Activated T-cell treated with anti-CD3 and anti-CD28 coated beads for 48 hours (primary cell): ENCODE results near the gene ZC3H7A.
"Not testable (repeated sequence)": the region's sequence is repeated elsewhere in the genome, so short reads cannot be mapped to it uniquely, and the experiment has no call there.

ENCODE experiments used
- DNase-seq: peaks from one replicate; pipeline ENCODE4 v3.0.0-alpha.2; 2020; ENCODE audit warnings: low read depth

The ZC3H7A gene, protein sequence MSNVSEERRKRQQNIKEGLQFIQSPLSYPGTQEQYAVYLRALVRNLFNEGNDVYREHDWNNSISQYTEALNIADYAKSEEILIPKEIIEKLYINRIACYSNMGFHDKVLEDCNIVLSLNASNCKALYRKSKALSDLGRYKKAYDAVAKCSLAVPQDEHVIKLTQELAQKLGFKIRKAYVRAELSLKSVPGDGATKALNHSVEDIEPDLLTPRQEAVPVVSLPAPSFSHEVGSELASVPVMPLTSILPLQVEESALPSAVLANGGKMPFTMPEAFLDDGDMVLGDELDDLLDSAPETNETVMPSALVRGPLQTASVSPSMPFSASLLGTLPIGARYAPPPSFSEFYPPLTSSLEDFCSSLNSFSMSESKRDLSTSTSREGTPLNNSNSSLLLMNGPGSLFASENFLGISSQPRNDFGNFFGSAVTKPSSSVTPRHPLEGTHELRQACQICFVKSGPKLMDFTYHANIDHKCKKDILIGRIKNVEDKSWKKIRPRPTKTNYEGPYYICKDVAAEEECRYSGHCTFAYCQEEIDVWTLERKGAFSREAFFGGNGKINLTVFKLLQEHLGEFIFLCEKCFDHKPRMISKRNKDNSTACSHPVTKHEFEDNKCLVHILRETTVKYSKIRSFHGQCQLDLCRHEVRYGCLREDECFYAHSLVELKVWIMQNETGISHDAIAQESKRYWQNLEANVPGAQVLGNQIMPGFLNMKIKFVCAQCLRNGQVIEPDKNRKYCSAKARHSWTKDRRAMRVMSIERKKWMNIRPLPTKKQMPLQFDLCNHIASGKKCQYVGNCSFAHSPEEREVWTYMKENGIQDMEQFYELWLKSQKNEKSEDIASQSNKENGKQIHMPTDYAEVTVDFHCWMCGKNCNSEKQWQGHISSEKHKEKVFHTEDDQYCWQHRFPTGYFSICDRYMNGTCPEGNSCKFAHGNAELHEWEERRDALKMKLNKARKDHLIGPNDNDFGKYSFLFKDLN

DNA sequence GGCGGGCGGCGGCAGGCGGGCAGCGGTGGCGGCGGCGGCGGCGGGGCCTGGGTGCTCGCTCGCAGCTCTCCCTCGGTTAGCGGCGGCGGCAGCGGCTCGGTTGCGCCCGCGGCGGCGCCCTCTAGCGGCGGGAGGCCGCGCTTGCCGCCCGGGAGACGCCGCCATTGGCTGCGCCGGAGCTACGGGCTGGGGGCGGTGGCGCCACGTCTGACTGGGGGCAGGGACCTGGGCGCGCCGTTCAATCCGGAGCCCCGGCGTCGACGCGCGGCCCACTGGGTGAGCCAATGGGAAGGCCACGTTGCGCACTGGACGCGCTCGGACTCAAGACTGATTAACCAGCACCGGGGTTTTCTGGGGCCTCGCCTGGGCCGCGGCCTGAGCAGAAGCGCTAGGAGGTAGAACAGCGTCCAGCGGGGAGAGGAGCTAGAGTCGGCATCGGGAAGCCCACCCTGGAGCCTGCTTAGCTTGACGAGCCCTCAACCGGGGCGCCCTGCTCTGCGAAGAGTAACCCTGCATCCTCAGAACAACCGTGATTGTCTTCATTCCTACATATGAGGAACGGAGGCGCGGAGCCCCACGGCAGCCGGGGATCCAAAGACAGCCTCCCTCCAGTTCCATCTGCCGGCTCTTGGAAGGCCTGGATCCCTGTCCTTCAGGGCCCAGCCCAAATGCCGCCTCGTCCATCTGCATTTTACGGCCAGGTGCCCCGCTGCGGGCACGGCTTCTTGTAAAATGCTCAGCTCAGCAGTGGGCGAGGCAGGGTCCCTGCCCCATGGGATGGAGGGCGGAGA is at the start of gene ZC3H7A:
TSS of gene ZC3H7A (minus strand) at position 93 of the 791 bp plus-strand sequence. CDS start 14,904 bp downstream, outside the sequence.
- DNase-seq = peak; percentile 95

DNA sequence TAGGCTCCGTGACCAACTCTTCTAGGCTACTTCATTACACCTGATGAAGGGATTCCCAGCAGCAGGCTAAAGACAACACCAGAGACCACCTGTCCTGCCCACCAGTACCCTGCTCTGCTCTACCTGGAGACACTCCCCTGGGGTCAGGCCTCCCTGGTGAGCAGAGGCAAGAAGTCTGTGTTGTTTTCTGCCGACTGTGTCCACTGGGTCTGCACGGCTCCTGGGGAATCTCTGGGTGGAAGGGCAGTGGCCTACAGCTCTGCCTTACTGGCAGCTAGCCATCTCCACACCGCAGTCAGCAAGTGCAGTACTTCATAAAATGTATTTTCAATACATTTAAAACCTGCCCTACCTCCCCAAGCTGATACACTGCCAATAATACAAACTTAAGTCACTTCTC is 47.4 kb upstream of the ZC3H7A start:
- DNase-seq = no peak

DNA sequence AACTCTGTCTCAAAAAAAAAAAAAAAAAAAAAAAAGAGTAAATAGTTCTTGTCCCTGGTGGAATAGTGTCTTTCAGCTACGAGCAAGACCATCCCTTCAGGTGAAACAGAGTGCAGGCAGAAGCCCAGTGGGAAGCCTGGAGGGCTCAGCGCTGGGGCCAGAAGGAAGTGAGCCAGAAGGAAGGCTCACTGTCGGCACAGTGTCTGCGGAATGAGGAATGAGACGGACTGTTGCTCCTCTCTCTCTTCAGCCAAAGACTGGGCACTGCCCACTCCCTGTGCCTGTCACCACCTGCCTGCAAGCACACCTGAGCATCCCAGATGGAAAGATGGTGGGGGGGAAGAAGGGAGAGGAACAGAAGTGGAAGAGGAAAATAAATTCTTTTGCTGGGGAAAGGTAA is 46.8 kb upstream of the ZC3H7A start:
- no peak for DNase-seq

DNA sequence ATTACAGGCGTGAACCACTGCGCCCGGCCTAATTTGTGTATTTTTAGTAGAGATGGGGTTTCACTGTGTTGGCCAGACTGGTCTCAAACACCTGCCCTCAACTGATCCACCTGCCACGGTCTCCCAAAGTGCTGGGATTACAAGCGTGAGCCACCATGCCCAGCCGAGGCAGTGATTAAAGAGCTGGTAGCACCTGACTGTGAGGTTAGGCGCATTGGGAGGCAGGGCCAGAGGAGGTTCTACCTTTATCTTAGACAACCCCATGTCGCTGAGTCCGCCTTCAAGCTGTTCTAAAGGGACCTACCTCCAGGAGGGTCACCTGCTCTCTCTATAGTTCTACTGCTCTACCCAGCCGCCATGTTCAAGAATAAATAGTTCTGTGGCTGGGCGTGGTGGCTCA is 46.1 kb upstream of the ZC3H7A start:
- no peak for DNase-seq

DNA sequence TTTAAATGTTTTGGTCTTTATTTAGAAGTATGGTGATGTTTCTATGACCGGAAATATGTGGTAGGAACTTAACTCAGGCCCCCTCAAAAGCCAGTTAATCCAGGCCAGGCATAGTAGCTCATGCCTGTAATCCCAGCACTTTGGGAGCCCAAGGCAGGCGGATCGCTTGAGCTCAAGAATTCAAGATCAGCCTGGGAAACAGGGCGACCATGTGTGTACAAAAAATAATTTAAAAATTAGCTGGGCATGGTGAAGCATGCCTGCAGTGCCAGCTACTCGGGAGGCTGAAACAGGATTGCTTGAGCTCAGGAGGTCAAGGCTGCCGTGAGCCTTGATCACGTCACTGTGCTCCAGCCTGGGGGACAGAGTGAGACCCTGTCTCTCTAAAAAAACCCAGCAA is 44.0 kb upstream of the ZC3H7A start:
- no peak for DNase-seq

DNA sequence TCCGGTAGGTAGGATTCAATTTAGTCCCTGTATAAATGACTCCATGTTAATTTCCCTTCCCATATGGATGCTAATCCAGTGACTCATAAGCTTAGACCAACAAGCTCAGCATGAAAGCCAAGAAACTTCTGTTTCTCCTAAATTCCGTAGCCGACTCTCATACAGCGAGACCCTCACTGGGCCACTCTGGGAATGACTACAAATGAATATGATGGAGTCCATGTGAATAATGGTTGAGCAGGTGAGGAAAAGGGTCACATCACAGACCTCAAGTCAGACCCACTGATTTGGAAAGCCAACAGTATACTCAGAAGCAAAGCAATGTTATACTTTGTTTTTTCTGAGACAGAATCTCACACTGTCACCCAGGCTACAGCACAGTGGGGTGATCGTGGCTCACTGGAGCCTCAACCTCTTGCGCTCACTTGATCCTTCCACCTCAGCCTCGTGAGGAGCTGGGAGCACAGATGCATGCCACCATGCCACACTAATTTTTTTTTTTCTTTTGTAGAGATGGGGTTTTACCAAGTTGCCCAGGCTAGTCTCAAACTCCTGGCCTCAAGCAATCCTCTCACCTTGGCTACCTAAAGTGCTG is 39.7 kb upstream of the ZC3H7A start:
- DNase-seq = no peak

DNA sequence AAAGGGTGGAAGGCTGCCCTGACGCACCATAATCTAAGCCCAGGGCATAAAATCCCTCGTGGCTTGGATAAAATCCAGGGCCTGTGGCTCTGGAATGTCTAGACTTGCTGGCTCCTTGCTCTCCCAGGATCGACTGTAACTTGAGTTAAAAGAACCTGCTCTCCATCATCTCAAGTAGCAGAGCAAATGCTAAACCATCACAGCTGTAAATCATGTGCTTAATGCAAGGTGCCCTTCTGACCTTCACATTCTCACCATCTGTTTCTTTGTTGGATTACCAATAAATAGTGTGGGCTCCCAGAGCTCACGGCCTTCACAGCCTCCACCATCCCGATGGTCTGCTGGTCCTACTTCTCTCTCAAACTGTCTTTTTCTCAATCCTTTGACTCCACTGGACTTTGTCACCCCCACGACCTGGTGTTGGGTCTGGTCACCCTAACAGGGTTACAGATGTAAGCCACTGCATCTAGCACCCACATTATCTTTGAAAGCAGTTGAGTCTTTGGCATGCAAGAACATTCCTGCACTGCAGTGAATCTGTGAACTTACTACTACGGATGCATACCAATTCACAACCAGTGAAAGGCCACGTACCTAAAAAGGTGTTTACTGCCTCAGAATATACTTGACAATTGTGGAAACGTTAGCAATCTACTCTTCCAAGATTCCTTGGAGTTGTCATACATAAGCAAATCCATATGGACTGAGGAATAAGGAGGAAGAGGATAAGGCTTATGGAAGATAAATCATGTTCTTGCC is 39.0 kb upstream of the ZC3H7A start:
- DNase-seq = no peak

DNA sequence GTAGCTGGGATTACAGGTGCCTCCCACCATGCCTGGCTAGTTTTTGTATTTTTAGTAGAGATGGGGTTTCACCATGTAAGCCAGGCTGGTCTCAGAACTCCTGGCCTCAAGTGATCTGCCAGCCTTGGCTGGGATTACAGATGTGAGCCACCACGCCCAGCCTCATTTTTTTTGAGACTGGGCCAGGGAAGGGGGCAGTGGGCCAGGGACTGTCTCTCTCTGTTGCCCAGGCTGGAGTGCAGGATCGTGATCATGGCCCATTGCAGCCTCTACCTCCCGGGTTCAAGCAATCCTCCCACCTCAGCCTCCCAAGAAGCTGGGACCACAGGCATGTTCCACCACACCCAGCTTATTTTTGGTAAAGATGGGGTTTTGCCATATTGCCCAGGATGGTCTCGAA is 38.3 kb upstream of the ZC3H7A start:
- DNase-seq = no peak

DNA sequence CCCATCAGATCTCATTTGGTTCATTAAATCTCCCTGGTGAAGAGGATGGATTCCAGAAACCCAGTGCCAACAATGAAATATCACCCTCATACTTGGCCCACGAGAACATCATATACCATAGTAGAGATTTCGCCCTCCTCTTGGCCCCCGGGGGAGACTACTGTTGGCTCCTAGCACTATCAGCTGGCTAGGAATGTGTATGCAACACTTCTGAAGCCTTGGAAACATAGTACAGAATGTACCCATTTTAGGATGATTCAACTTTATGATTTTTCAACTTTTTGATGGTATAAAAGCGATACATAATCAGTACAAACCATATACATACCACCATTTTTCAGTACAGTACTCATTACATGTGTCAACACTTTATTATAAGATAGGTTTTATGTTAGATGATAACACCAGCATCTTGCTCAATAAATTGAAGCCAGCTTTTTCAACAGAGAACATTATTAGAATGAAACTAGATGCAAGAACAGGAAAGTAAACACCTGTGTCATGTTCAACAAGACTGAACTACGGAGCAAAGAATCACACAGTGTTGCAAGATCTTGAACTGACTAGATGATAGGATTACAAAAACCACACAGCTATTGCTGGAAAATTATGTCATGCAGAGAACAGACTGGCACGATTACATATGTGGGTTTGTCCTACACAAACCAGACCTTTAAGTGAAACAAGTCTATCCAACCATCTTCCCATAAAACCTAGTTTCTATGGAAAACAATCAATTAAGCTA is 37.1 kb upstream of the ZC3H7A start:
- no peak for DNase-seq

DNA sequence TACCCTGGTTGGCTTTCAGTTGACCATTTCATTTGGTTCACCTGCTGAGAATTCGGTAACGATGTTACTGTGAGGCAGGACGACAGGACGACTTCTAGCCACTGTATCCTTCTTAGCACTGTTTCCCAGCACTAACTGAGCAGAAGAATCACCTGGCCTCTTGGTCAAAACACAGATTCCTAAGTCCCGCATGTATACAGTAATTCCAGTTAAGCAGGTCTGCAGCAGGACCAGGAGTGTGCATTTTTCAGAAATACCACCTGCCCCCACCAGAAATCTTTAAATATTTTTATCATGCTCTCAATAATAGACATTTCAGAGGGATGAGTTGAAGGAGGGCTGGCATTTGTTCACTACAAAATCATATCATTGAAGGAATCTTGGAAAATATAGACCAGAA is 31.6 kb upstream of the ZC3H7A start:
- DNase-seq = no peak

DNA sequence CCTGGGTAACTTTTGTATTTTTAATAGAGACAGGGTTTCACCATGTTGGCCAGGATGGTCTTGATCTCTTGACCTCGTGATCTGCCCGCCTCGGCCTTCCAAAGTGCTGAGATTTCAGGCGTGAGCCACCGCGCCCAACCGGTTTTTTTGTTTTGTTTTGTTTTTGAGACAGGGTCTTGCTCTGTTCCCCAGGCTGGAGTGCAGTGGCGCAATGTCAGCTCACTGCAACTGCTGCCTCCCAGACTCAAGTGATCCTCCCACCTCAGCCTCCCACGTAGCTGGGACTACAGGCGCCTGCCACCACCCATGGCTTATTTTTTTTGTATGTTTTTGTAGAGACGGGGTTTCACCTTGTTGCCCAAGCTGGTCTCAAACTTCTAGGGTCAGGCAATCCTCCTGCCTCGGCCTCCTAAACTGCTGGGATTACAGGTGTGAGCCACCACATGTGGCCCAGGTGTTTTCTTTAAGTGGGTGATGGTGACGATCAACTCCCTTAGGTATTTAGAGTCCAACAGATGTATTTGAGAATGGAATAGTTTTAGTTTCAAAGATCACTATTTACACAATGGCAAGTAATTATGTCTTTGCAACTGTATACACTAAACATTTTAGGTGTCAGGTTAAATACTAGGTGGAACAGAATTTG is 28.6 kb upstream of the ZC3H7A start:
- not testable (repeated sequence) for DNase-seq

DNA sequence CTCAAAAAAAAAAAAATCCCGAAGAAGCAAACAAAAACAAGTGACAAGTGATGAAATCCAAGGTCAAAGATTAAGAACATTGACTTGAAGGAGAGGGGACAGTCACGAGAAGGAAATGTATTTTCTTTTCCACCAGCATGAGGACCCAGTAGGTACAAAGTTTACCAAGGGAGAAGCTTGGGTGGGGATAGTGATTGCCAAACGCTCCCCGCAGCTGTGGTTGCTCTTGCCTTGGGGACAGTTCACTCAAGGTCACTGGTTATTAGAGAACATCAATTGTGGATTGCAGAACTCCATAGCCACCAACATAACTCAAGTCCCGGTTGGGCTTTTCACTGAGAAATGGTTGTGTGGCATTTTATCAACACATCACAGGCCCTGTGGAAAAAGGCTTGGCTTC is 27.3 kb upstream of the ZC3H7A start:
- DNase-seq = no peak

DNA sequence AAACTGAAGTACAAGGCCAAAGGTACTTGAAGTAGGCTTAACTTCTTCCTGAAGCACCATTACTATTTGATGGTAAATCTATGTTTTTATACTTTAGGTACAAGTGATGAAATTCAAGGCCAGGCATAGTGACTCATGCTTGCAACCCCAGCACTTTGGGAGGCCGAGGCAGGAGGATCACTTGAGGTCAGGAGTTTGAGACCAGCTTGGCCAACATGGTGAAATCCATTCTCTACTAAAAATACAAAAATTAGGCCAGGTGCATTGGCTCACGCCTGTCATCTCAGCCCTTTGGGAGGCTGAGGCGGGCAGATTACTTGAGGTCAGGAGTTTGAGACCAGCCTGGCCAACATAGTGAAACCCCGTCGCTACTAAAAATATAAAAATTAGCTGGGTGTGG is 26.6 kb upstream of the ZC3H7A start:
- DNase-seq = not testable (repeated sequence)

DNA sequence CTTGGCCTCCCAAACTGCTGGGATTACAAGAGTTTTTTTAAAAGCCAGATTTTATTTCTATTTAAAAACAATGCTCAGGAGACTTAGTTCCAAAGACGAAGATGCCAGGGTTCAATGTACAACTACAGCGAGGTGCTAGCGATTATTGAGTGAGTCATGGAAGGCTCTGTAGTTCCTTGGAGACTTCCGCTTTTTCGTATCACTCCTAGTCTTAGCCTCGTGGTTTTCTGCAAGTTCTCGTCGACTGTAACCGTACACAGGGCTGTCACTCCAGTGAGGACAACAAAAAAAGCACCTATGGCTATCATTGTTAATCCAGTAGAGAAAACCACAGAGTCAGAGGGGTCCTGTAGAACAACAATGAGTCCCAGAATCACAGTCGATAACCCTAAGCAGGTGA is 22.7 kb upstream of the ZC3H7A start:
- DNase-seq = no peak

DNA sequence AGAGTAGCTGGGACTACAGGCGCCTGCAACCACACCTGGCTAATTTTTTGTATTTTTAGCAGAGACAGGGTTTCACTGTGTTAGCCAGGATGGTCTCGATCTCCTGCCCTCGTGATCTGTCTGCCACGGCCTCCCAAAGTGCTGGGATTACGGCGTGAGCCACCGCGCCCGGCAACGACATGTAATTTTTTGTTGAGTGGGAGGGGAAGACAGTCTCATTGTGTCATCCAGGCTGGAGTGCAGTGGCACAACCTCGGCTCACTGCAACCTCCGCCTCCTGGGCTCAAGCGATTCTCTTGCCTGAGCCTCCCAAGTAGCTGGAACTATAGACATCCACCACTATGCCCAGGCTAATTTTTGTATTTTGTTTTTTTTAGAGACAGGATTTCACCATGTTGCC is 21.9 kb upstream of the ZC3H7A start:
- not testable (repeated sequence) for DNase-seq

DNA sequence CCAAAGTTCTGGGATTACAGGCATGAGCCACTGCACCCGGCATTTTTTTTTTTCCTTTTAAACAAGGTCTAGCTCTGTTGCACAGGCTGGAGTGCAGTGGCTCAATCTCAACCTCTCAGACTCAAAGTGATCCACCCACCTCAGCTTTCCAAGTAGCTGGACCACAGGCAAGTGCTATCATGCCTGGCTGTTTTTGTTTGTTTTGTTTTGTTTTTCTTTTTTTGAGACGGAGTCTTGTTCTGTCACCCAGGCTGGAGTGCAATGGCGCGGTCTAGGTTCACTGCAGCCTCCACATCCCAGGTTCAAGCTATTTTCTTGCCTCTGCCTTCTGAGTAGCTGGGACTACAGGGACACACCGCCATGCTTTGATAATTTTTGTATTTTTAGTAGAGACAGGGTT is 19.1 kb upstream of the ZC3H7A start:
- DNase-seq = no peak

DNA sequence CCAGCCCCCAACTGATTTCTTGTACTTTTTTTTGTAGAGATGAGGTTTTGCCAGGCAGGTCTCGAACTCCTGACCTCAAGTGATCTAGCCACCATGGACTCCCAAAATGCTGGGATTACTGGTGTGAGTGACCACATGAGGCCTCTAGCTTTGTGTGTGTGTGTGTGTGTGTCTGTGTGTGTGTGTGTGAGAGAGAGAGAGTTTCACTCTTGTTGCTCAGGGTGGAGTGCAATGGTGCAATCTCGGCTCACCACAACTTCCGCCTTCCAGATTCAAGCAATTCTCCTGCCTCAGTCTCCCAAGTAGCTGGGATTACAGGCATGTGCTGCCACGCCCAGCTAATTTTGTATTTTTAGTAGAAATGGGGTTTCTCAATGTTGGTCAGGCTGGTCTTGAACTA is 17.7 kb upstream of the ZC3H7A start:
- DNase-seq = not testable (repeated sequence)

DNA sequence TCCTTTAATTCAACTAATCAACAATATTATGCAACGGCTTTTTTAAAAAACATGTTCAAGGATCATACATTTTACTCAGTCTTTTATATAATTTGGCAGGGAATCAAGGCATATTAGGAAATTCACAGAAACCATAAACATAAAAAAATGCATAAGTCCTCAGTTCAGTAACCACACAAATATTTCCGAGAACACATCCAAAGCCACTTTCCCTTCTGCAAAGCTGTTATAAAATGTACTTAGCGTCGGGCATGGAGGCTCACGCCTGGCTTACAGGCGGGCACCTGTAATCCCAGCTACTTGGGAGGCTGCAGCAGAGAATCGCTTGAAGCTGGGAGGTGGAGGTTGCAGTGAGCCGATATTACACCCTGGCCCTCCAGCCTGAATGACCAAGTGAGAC is 9.7 kb upstream of the ZC3H7A start:
- no peak for DNase-seq

DNA sequence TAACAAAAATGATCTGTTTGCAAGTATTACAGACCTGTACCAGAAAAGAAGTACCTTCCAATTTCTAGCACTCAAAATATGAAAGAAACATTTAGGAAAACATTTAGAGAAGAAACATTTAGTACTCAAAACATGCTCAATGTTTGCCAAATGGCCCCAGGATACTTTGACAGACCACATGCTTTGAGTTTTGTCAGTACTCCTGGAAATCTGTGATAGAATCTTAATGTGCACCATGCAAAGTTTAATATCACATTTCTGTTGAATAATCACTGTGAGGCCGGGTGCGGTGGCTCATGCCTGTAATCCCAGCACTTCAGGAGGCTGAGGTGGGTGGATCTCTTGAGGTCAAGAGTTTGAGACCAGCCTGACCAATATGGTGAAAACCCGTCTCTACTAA is 8.5 kb upstream of the ZC3H7A start:
- no peak for DNase-seq

DNA sequence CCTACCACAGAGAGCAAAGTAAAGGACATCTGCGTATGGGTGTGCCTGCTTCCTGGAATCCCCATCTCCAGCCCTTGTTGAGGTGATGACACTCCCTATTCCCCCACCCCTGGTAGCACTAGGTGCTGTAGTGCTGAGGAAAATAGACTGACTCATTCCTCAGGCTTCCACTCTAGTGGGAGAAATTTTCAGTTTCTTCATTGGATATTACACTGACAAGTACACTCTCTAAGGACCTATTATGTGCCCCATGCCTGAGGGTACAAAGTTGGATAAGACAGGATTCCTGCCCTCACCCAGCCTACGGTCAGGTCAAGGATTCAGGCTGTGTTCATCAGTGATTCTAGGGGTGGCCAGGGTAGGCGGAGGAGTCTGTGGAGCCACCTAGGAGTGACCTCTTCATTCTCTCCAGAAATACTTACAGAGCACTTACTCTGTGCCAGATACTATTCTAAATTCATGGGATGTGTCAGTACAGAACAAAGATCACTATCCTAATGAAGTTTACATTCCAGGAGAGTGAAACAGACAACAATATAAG is 4.5 kb upstream of the ZC3H7A start:
- DNase-seq = no peak
